Stimulated activated naive CD8-positive, alpha-beta T cell treated with anti-CD3 and anti-CD28 coated beads, Interleukin-15, amount 100 ng/mL, for 72 hours (primary cell): ENCODE measurements around the gene EFCAB9.
"Not testable (repeated sequence)": the region's sequence is repeated elsewhere in the genome, so short reads cannot be mapped to it uniquely, and the experiment has no call there.

Experiments used
- ATAC-seq: fragments of 150-1000 bp; cut with Tn5 transposase; 2 replicates; pipeline ENCODE4 v1.10.0; 2021; ENCODE audit warnings: mild to moderate bottlenecking, moderate library complexity
- DNase-seq, 2 donors: peaks; one replicate each; pipeline ENCODE4 v3.0.0; 2021 to 2022
- H3K27ac Mint-ChIP-seq, 2 donors: one replicate each; pipeline ENCODE4 v1.8.0; 2022; ENCODE audit warnings: mild to moderate bottlenecking in 2 of 2, mixed read lengths in 2 of 2, moderate library complexity in 2 of 2
- H3K27me3 Mint-ChIP-seq: one replicate; pipeline ENCODE4 v1.8.0; 2022; ENCODE audit warnings: mixed read lengths
- H3K4me1 Mint-ChIP-seq: one replicate; pipeline ENCODE4 v1.8.0; 2022; ENCODE audit warnings: mild to moderate bottlenecking, mixed read lengths
- H3K4me3 Mint-ChIP-seq, 2 donors: one replicate each; pipeline ENCODE4 v1.8.0; 2022; ENCODE audit warnings: mild to moderate bottlenecking in 2 of 2, mixed read lengths in 2 of 2, moderate library complexity in 1 of 2
- H3K9me3 Mint-ChIP-seq, 2 donors: one replicate each; pipeline ENCODE4 v1.8.0; 2022; ENCODE audit warnings: mixed read lengths in 2 of 2

Gene EFCAB9

DNA sequence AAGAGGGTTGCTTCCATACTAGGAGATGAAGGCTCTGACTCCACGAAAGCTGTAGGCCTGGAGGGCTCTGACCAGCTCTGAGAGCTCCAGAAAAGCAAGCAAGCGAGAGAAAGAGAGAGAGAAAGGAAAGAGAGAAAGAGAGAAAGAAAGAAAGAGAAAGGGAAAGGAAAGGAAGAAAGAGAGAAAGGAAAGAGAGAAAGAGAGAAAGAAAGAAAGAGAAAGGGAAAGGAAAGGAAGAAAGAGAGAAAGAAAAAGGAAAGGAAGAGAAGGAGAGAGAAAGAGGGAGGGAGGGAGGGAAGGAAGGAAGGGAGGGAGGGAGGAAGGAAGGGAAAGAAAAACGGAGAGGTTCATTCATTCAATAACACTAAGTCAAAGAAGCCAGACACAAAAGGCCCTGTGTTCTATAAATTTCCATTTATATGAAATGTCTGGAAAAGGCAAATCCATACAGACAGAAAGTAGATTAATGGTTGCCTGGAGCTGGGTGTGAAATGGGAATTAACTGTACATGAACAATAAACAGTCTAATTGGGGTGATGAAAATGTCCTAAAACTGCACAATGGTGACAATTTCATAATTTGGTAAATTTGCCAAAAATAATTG lies 4.2 kb upstream of the EFCAB9 start:
- DNase-seq (no peak), ATAC-seq (no peak)
- H3K27ac Mint-ChIP-seq, result peak overlapping the region in 1 of 2 donors; percentile 7
- peaks cover 5% of the 10 kb centered on the region for H3K27me3 Mint-ChIP-seq
- H3K9me3 Mint-ChIP-seq, result no peaks in the 10 kb centered on the region
- H3K4me3 Mint-ChIP-seq, result no peak overlapping the region
- peaks cover 24% of the 10 kb centered on the region for H3K4me1 Mint-ChIP-seq

DNA sequence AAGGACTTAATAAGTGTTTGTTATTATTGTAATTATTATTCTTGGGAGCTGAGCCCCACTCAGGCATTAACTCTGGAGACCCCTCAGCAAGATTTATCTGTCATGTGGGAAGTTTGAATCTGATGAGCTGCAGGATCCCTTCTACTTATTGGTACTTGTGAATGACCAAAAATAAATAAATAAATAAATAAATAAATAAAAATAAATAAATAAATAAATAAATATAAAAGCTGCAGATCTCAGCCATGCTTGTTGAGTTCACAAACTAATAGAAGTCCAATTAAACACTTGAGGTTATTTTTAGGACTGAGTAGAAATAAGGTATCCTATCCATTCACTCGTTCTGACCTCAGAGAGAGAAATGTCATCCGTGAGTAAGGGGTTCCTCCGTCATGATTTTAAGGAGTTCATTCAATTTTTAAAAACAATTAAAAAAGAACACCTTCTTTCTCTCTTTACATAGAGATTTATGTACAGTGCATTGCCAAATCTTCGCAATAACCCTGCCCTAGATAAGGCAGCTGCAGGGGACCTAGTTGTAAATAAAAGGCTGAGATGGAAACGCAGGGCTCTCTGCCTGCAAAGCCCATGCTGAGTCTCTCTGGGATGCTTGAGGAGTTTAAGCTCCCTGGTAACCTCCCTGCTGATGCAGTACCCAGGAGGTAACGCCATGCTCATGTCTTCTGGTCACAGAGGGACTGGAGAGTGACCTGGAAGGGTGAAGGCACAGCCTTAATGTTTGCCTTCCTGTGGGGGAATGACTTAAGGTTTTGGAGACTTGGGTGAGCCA lies 1.2 kb downstream of the EFCAB9 start:
- peaks cover 7% of the 10 kb centered on the region for H3K27me3 Mint-ChIP-seq
- ATAC-seq (no peak), DNase-seq (no peak)
- no peaks in the 10 kb centered on the region for H3K9me3 Mint-ChIP-seq
- no peaks in the 10 kb centered on the region for H3K4me1 Mint-ChIP-seq
- H3K27ac Mint-ChIP-seq, result no peak overlapping the region
- H3K4me3 Mint-ChIP-seq, result no peak overlapping the region

DNA sequence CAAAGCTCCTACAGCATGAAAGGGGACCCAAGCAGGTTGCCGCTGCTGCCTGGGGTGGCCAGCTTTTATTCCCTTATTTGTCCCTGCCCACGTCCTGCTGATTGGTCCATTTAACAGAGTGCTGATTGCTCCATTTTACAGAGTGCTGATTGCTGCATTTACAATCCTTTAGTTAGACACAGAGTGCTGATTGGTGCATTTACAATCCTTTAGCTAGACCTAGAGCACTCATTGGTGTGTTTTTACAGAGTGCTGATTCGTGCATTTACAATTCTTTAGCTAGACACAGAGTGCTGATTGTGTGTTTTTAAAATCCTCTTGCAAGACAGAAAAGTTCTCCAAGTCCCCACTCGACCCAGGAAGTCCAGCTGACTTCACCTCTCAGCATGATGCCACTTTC lies 3.8 kb downstream of the EFCAB9 start:
- H3K4me3 Mint-ChIP-seq, H3K27me3 Mint-ChIP-seq, ATAC-seq, H3K9me3 Mint-ChIP-seq, H3K4me1 Mint-ChIP-seq, DNase-seq, H3K27ac Mint-ChIP-seq: not testable (repeated sequence)

DNA sequence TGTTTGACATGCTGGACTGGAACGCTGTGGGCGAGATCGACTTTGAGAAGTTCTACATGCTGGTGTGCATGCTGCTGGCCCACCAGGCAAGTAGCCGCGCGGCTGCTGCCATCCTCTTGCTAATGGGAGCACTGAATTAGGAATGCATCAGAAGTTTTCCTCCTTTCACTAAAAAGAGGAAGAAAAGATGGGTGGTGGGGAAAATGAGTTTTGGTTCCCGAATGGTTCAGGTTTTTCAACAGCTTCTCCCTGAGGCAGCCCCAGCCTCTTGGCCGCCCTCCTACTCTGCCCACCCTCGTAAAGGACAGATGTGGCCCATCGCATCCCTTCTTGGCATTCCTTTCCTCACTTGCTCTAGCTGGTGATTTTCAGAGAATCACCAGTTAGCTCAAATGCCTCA lies 5.5 kb downstream of the EFCAB9 start:
- DNase-seq (no peak), ATAC-seq (no peak)
- Mint-ChIP-seq H3K27ac (no peak overlapping the region), H3K4me3 (no peak overlapping the region), H3K27me3 (peaks cover 7% of the 10 kb centered on the region), H3K9me3 (no peaks in the 10 kb centered on the region), H3K4me1 (no peaks in the 10 kb centered on the region)

DNA sequence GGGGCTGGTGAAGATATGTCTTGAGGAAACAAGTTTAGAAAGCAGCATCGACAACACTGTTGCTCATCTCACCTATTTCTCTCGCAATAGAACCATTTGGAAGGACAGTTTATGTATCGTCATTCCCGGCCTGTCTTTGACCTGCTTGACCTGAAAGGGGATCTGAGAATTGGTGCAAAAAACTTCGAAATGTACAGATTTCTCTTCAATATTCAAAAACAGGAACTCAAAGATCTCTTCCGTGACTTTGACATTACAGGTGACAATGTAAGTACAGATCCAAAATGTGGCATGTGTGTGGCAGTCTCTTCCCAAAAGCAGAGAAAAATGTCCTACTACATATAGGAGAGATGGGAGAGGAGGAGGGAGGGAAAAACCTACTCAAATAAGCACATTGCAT lies 6.5 kb downstream of the EFCAB9 start:
- Mint-ChIP-seq H3K9me3 (no peaks in the 10 kb centered on the region), H3K27me3 (peaks cover 7% of the 10 kb centered on the region), H3K4me1 (no peaks in the 10 kb centered on the region), H3K27ac (no peak overlapping the region), H3K4me3 (no peak overlapping the region)
- ATAC-seq (no peak), DNase-seq (no peak)

DNA sequence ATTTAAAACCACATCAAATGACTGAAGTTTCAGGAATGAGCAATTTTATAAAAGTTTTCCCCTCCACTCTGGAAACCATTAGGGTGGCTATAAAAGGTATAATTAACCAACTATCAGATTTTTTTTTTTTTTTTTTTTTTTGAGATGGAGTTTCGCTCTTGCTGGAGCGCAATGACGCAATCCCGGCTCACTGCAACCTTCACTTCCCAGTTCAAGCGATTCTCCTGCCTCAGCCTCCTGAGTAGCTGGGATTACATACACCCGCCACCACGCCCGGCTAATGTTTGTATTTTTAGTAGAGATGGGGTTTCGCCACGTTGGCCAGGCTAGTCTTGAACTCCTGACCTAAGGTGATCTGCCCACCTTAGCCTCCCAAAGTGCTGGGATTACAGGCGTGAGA lies 12.0 kb downstream of the EFCAB9 start:
- H3K9me3 Mint-ChIP-seq, H3K27me3 Mint-ChIP-seq, H3K4me3 Mint-ChIP-seq, DNase-seq, H3K27ac Mint-ChIP-seq, ATAC-seq: not testable (repeated sequence)
- peaks cover 23% of the 10 kb centered on the region for H3K4me1 Mint-ChIP-seq

DNA sequence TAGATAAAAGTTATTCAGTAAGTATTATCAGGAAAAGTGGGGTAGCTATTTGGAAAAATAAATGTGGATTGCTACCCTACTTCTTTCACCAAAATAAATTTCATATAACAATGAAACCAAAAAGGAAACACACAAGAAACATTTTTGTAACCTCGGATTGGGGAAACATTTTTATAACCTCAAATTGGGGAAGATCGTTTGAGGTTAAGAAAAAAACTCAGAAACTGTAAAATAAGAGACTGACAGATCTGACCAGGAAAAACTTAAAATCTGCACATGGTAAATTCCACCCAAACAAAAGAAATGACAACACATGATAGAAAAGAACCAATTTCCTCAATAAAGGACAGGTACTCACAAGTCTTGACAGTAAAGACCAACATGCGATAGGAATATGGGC lies 13.5 kb downstream of the EFCAB9 start:
- no peaks in the 10 kb centered on the region for H3K9me3 Mint-ChIP-seq
- H3K27me3 Mint-ChIP-seq, result no peaks in the 10 kb centered on the region
- no peak overlapping the region for H3K4me3 Mint-ChIP-seq
- DNase-seq (no peak), ATAC-seq (no peak)
- peak overlapping the region in 1 of 2 donors; percentile 51 for H3K27ac Mint-ChIP-seq
- peaks cover 23% of the 10 kb centered on the region for H3K4me1 Mint-ChIP-seq

DNA sequence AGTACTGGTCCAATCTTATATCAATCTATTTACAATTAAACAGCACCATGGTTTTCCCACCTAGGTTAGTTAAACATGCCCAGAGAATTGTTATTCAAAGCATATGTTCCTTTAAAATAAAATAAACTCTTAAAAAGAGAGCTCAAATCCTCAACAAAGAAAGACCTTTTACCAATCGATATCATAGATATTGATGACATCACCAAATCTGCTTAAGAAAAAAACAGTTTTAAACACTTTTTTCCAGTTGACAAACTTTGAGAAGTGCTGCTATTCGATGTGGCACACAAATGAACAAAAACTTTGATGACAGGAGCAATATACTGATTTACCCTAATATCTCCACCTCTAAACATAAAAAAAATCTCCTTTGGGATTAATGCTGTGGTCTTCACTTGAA lies 15.7 kb downstream of the EFCAB9 start:
- no peaks in the 10 kb centered on the region for H3K27me3 Mint-ChIP-seq
- H3K27ac Mint-ChIP-seq, result no peak overlapping the region
- DNase-seq (no peak), ATAC-seq (no peak)
- peaks cover 23% of the 10 kb centered on the region for H3K4me1 Mint-ChIP-seq
- no peaks in the 10 kb centered on the region for H3K9me3 Mint-ChIP-seq
- no peak overlapping the region for H3K4me3 Mint-ChIP-seq

DNA sequence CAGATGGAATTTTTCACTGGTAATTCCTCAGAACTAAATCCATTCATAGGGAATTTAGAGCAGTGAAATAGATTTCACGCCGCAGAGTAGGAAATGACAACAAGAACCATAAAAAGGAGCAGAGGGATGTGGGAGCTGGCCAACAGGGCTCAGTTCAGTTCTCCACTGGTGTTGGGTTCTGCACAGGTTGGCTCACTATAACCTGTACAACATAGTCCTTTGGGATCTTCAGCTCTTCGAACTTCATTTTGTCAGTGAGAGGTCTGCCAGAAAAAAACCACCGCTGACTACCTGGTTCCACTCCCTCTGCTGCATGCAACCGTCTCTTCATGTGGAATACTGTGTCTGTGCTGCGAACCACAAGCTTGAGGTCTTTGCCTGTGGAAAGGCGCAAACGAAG lies 17.7 kb downstream of the EFCAB9 start:
- no peak overlapping the region for H3K4me3 Mint-ChIP-seq
- ATAC-seq (no peak), DNase-seq (no peak)
- no peaks in the 10 kb centered on the region for H3K27me3 Mint-ChIP-seq
- H3K4me1 Mint-ChIP-seq, result peaks cover 13% of the 10 kb centered on the region
- H3K27ac Mint-ChIP-seq, result no peak overlapping the region
- no peaks in the 10 kb centered on the region for H3K9me3 Mint-ChIP-seq

DNA sequence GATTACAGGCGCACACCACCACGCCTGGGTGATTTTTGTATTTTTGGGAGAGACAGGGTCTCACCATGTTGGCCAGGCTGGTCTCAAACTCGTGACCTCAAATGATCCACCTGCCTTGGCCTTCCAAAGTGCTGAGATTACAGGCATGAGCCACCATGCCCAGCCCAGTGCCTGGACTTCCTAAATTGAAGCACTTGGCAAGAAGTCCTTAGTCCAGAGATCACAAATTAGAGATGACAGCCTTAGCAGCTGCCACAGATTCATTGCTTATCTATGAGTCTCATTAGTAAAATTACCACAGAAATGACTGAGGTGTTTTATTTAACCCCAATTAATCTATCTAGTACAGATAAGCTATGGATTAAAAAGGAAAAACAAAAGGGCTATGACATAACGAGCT lies 19.2 kb downstream of the EFCAB9 start:
- Mint-ChIP-seq H3K4me1 (no peaks in the 10 kb centered on the region), H3K27me3 (no peaks in the 10 kb centered on the region), H3K27ac (no peak overlapping the region), H3K9me3 (peaks cover 0 to 4% of the 10 kb centered on the region in 2 donors), H3K4me3 (no peak overlapping the region)
- DNase-seq (no peak), ATAC-seq (no peak)

DNA sequence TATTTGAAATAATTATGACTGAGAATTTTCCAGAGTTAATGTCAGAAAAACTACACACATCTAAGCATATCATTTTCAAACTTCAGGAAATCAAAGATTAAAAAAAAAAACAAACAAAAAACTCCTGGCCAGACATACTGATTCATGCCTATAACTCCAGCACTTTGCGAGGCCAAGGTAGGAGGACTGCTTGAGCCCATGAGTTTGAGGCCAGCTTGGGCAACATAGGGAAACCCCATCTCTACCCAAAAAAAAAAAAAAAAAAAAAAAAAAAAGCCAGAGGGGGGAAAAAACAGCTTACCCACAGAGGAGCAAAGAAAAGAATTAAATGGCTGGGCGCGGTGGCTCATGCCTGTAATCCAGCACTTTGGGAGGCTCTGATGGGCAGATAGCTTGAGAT lies 22.4 kb downstream of the EFCAB9 start:
- H3K27me3 Mint-ChIP-seq, result no peaks in the 10 kb centered on the region
- H3K4me3 Mint-ChIP-seq, result no peak overlapping the region
- peaks cover 0 to 10% of the 10 kb centered on the region in 2 donors for H3K9me3 Mint-ChIP-seq
- DNase-seq (no peak), ATAC-seq (no peak)
- no peaks in the 10 kb centered on the region for H3K4me1 Mint-ChIP-seq
- H3K27ac Mint-ChIP-seq, result no peak overlapping the region

DNA sequence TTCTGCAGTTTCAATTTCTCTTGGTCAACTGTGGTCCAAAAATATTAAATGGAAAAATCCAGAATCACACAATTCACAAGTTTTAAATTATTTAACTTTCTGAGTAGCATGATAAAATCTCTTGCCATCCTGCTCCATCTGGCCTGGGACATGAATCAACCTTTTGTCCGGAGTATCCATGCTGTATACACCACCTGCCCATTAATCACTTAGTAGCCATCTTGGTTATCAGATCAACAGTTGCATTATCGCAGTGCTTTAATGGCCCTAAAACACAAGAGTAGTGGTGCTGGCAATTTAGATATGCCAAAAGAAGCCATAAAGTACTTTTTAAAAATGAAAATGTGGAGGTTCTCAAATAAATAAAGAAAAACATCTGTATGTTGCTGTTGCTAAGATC lies 25.3 kb downstream of the EFCAB9 start:
- Mint-ChIP-seq H3K9me3 (peaks cover 8 to 14% of the 10 kb centered on the region in 2 donors), H3K4me1 (peaks cover 22% of the 10 kb centered on the region), H3K27me3 (no peaks in the 10 kb centered on the region), H3K27ac (no peak overlapping the region), H3K4me3 (no peak overlapping the region)
- ATAC-seq, result no peak
- DNase-seq, result no peak

DNA sequence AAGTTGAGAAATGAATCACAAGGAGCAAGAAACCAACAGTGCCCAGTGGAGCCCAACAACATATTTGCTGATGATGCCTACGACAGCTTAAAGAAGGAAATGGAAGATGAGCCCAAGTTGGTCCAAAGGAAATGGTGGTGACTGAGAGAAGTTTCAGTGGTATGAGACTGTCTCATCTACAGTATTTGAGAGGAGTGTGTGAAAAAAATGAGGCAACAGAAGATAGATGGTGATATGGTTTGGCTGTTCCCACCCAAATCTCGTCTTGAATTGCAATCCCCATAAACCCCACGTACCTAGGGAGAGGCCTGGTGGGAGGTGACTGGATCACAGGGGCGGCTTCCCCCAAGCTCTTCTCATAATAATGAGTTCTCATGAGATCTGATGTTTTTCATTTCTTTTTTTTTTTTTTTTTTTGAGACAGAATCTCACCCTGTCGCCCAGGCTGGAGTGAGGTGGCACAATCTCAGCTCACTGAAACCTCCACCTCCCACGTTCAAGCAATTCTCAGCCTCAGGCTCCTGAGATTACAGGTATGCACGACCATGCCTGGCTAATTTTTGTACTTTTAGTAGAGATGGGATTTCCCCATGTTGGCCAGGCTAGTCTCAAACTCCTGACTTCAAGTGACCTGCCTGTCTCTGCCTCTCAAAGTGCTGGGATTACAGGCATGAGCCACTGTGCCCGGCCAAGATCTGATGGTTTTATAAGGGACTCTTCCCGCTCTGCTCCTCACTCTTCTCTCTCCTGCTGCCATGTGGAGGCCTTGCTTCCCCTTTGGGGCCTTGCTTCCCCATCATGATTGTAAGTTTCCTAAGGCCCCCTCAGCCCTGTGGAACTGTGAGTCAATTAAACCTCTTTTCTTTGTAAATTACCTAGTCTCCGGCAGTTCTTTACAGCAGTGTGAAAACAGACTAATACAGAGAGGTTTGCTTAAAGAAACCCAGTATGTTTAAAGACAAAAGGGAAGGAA lies 30.2 kb downstream of the EFCAB9 start:
- peak; percentile 97 for ATAC-seq
- peak overlapping the region; percentile 29 to 36 for H3K4me3 Mint-ChIP-seq
- H3K27me3 Mint-ChIP-seq, result no peaks in the 10 kb centered on the region
- H3K27ac Mint-ChIP-seq, result peak overlapping the region in 1 of 2 donors; percentile 97
- DNase-seq, result peak; percentile 57 to 79
- H3K4me1 Mint-ChIP-seq, result peaks cover 40% of the 10 kb centered on the region
- H3K9me3 Mint-ChIP-seq, result peaks cover 8% of the 10 kb centered on the region in 2 donors

DNA sequence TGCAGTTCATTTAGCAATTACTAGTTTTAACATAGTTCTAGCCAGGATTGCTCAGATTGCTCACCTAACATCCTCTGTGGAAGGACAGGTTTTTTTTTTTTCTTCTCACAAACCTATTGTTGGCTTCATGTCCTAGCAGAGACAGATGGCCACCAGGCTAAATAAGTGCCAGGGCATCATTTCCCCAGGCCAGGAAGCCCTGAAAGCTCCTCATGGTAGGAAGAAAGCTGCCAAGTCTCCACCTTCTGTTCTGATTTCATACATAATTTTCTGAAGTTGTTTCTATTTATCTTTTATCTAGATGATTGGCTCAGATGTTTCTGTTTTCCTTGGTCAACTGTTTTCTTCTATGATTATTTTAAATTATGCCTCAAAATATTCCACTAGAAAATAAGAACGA lies 31.0 kb downstream of the EFCAB9 start:
- peaks cover 4 to 8% of the 10 kb centered on the region in 2 donors for H3K9me3 Mint-ChIP-seq
- DNase-seq, result no peak
- H3K4me1 Mint-ChIP-seq, result peaks cover 45% of the 10 kb centered on the region
- no peak for ATAC-seq
- no peaks in the 10 kb centered on the region for H3K27me3 Mint-ChIP-seq
- peak overlapping the region; percentile 8 to 36 for H3K4me3 Mint-ChIP-seq
- H3K27ac Mint-ChIP-seq, result no peak overlapping the region

DNA sequence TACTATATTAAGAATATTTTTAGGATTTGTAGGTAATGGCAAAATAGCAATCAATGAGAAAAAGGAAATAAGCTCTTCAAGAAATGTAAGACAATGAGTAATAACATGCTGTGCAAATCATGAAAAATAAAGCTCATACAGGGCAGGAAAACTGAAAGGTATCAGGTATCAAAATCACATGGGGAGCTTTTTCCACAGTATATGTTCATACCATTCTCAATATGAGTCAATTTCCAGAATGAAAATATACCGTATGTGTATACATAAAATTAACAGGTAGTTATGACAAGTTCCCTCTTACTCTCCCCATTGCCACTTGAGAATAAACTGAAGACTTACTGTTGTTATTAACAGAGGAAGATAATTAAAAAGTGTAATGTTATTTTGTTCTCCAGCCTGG lies 35.9 kb downstream of the EFCAB9 start:
- no peak for DNase-seq
- no peaks in the 10 kb centered on the region for H3K9me3 Mint-ChIP-seq
- peak; percentile 82 for ATAC-seq
- H3K27ac Mint-ChIP-seq, result no peak overlapping the region
- no peaks in the 10 kb centered on the region for H3K27me3 Mint-ChIP-seq
- peaks cover 29% of the 10 kb centered on the region for H3K4me1 Mint-ChIP-seq
- H3K4me3 Mint-ChIP-seq, result peak overlapping the region; percentile 5 to 6

DNA sequence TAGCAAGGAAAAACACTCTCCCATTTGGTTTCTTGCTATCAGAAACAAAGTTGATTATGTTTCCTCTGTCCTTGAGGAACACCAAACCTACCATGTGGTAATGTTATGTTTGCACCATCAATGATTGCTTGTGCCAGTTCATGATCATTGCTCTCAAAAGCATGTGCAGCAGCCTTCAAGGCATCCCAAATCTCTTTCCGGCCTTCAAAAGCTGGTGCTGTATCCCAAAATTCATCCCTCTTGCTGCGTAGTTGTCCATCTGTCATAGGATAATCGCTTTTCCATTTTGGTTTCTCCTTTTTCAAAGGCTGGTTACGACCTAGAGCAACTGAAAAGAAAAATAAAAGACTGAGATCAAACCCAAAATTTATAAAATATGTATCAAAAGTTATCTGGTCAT lies 40.1 kb downstream of the EFCAB9 start:
- ATAC-seq, result no peak
- peaks cover 52% of the 10 kb centered on the region for H3K4me1 Mint-ChIP-seq
- DNase-seq, result no peak
- H3K4me3 Mint-ChIP-seq, result no peak overlapping the region
- no peak overlapping the region for H3K27ac Mint-ChIP-seq
- no peaks in the 10 kb centered on the region for H3K9me3 Mint-ChIP-seq
- H3K27me3 Mint-ChIP-seq, result no peaks in the 10 kb centered on the region
